A549 (cell line): ENCODE measurements around the gene KRTAP10-2. TPM values are rescaled to one million over a fixed set of nuclear protein-coding genes. Genes with fewer than 3 reads are reported as not detected.
A peak's percentile ranks its signal among the peaks of the same experiment; 100 is the strongest.
"Not testable (repeated sequence)": the region's sequence is repeated elsewhere in the genome, so short reads cannot be mapped to it uniquely, and the experiment has no call there.

Source experiments
- ATAC-seq, 2 experiments: fragments of 200-7000 bp in 1 of 2; fragments of >200 bp in 1 of 2; cut with Nextera tagmentation in 1 of 2; cut with Tn5 transposase in 1 of 2; 3 replicates each; pipeline versions ENCODE4 v1.8.0 to v1.9.1; 2018 to 2020; ENCODE audit warnings: mild to moderate bottlenecking in 1 of 2, moderate library complexity in 1 of 2
- CTCF ChIA-PET: fragments of 300-600 bp; sonication (Branson Sonifier 250); formaldehyde crosslinking; extraction: SDS; loops from one replicate; lab custom pipeline; 2021; ENCODE audit warnings: antibody characterized with exemption, inconsistent platforms; lab: Yijun Ruan, JAX
- POLR2A ChIA-PET: fragments of 350-600 bp; formaldehyde crosslinking; extraction: SDS; loops from one replicate; lab custom pipeline; 2021; ENCODE audit warnings: antibody characterized with exemption, inconsistent platforms; lab: Yijun Ruan, JAX
- DNase-seq, 2 experiments: peaks; one replicate each; pipeline versions ENCODE4 v3.0.0 to v3.0.0-alpha.2; 2011 to 2016; ENCODE audit warnings: low read depth in 1 of 2, low spot score in 1 of 2
- FAIRE-seq: peaks from 2 replicates; lab custom pipeline; 2011; peaks lifted over from hg19 to GRCh38; lab: Jason Lieb, UNC
- H3K27ac ChIP-seq, 2 experiments: fragments of >200 bp; sonication (Bioruptor Twin); formaldehyde crosslinking; 3 replicates each; pipeline ENCODE4 v1.5.1; 2016 to 2017
- H3K4me1 ChIP-seq: fragments of >200 bp; sonication (Bioruptor Twin); formaldehyde crosslinking; 3 replicates; pipeline ENCODE4 v1.6.1; 2016
- H3K4me2 ChIP-seq: fragments of >200 bp; sonication (Bioruptor Twin); formaldehyde crosslinking; 3 replicates; pipeline ENCODE4 v1.6.1; 2016
- H3K4me3 ChIP-seq: fragments of >200 bp; sonication (Bioruptor Twin); formaldehyde crosslinking; 3 replicates; pipeline ENCODE4 v1.5.1; 2016
- H3K9me3 ChIP-seq: fragments of >200 bp; sonication (Bioruptor Twin); formaldehyde crosslinking; 3 replicates; pipeline ENCODE4 v1.6.1; 2016
- BCL3 ChIP-seq: fragments of >200 bp; sonication (Bioruptor Twin); formaldehyde crosslinking; IDR thresholded peaks from 3 replicates; pipeline ENCODE4 v1.6.1; 2016
- BHLHE40 ChIP-seq: IDR thresholded peaks from 2 replicates; pipeline ENCODE4 v1.6.1; 2012; ENCODE audit warnings: low read depth, low read length, inconsistent platforms
- CBX8 ChIP-seq: fragments of 200-600 bp; sonication (generic); IDR thresholded peaks from 2 replicates; pipeline ENCODE4 v1.6.1; 2016
- FOSB ChIP-seq: fragments of 250-450 bp; sonication (Bioruptor Pico); IDR thresholded peaks from 2 replicates; pipeline ENCODE4 v1.5.0; 2020; ENCODE audit warnings: mild to moderate bottlenecking, moderate library complexity
- FOSL2 ChIP-seq, 2 experiments: fragments of 450-650 bp in 1 of 2; fragments of >200 bp in 1 of 2; sonication (Bioruptor Twin) in 1 of 2; formaldehyde crosslinking; IDR thresholded peaks; 2 replicates each; pipeline versions ENCODE4 v1.5.0 to v1.6.1; 2016 to 2020; ENCODE audit warnings: mild to moderate bottlenecking in 1 of 2, moderate library complexity in 1 of 2
- GATA3 ChIP-seq: IDR thresholded peaks from 2 replicates; pipeline ENCODE4 v1.6.1; 2012; ENCODE audit warnings: borderline replicate concordance
- HDAC2 ChIP-seq: fragments of 200-600 bp; sonication (generic); IDR thresholded peaks from 2 replicates; pipeline ENCODE4 v1.6.1; 2016
- HOXB5 ChIP-seq: fragments of 250-450 bp; sonication (Bioruptor Pico); IDR thresholded peaks from 2 replicates; pipeline ENCODE4 v1.5.0; 2020; ENCODE audit warnings: mild to moderate bottlenecking, moderate library complexity
- NR3C1 ChIP-seq: fragments of >200 bp; sonication (Bioruptor Twin); formaldehyde crosslinking; IDR thresholded peaks from 3 replicates; pipeline ENCODE4 v1.6.1; 2017
- POLR2A ChIP-seq: IDR thresholded peaks from 2 replicates; pipeline ENCODE4 v1.6.1; 2012; ENCODE audit warnings: mild to moderate bottlenecking, low read length
- RAD21 ChIP-seq, 2 experiments: fragments of >200 bp in 1 of 2; sonication (Bioruptor Twin) in 1 of 2; formaldehyde crosslinking in 1 of 2; IDR thresholded peaks in 1 of 2; conservative IDR thresholded peaks in 1 of 2; 2 replicates in 1 of 2; 3 replicates in 1 of 2; pipeline ENCODE4 v1.6.1; 2012 to 2018; ENCODE audit warnings: inconsistent platforms in 1 of 2
- RARB ChIP-seq: fragments of 250-450 bp; sonication (Bioruptor Pico); IDR thresholded peaks from 2 replicates; pipeline ENCODE4 v1.8.0; 2021; ENCODE audit warnings: mild to moderate bottlenecking, moderate library complexity
- RFX5 ChIP-seq: fragments of 450-650 bp; IDR thresholded peaks from 2 replicates; pipeline ENCODE4 v1.7.1; 2014; ENCODE audit warnings: antibody characterized with exemption, mild to moderate bottlenecking, moderate library complexity
- RNF2 ChIP-seq: fragments of 200-600 bp; sonication (generic); IDR thresholded peaks from 2 replicates; pipeline ENCODE4 v1.6.1; 2016; ENCODE audit warnings: low read depth, mild to moderate bottlenecking, antibody characterized with exemption, moderate library complexity, borderline replicate concordance
- SMC3 ChIP-seq: fragments of >200 bp; sonication (Bioruptor Twin); formaldehyde crosslinking; IDR thresholded peaks from 3 replicates; pipeline ENCODE4 v1.6.1; 2018; ENCODE audit warnings: inconsistent platforms
- TFCP2L1 ChIP-seq: fragments of 250-450 bp; sonication (Bioruptor Pico); IDR thresholded peaks from 2 replicates; pipeline ENCODE4 v1.5.0; 2021; ENCODE audit warnings: mild to moderate bottlenecking
- ZSCAN20 ChIP-seq: fragments of 250-450 bp; sonication (Bioruptor Pico); IDR thresholded peaks from 2 replicates; pipeline ENCODE4 v1.8.0; 2022; ENCODE audit warnings: mild to moderate bottlenecking, moderate library complexity
- WGBS: methylation state at CpG from one replicate; pipeline ENCODE4 v1.1.6; 2017; ENCODE audit errors: missing lambda C conversion rate; 5-methylcytosine and 5-hydroxymethylcytosine counted together
- polyA plus RNA-seq, 4 experiments: library from polyadenylated mRNA; depleted of rRNA in 3 of 4; stranded (reverse); fragments of >200 nt; fragmentation: RNase III in 1 of 4; extraction: RNeasy Plus Mini Kit Qiagen cat#74134 plus additional on column Dnase treatment in 1 of 4; gene quantifications; 2 replicates in 3 of 4; 3 replicates in 1 of 4; pipeline ENCODE4 v1.2.3, GENCODE V29; 2011 to 2017
- TF ChIP-seq, protein P1 (sequence below): IDR thresholded peaks from 2 replicates; pipeline ENCODE4 v1.6.1; 2012

KRTAP10-2 gene
- polyA plus RNA-seq, 2 of the 4 experiments (the other 2 are of a cell fraction), result not detected

DNA sequence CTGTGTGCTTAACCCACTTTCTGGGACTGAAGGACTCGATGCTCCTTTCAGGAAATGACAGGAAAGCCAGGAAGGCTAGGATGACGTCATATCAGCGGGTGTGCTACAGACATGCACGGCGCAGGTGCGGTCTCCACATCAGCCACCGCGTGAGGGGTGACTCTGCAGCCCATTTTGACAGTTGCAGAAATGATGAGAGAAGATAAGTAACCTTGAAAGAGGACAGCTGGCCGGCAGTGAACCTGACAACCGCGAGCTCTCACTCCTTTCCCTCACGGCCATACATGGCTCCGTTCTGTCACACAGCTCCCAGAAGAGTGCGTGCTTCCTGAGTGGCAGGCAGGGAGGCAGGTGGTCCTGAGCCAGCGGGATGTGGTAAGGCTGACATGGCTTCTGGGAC, 30.8 kb upstream of the KRTAP10-2 start:
- H3K4me2 ChIP-seq, result no peak overlapping the region
- POLR2A ChIA-PET, result no interaction called here
- TF ChIP-seq ZSCAN20 (CRISPR knock-in tag) (no peak), BHLHE40 (no peak), BCL3 (no peak), CBX8 (no peak), RNF2 (no peak), NR3C1 (no peak), RAD21 (conservative IDR thresholded peaks at IDR 0.05 in 1 of 2, IDR thresholded peaks at IDR 0.05 in 1 of 2) (no peak), SMC3 (no peak), RARB (CRISPR knock-in tag) (no peak), FOSL2 (IDR thresholded peaks at IDR 0.05) (no peak), FOSL2 (CRISPR knock-in tag; IDR thresholded peaks at IDR 0.05) (no peak), TFCP2L1 (CRISPR knock-in tag) (no peak), FOSB (no peak), HDAC2 (no peak), POLR2A (no peak)
- TF ChIP-seq, protein P1, sequence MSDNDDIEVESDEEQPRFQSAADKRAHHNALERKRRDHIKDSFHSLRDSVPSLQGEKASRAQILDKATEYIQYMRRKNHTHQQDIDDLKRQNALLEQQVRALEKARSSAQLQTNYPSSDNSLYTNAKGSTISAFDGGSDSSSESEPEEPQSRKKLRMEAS, result no peak
- TF ChIP-seq, all 56 proteins: peak for 0
- ATAC-seq (no peak), DNase-seq (no peak), FAIRE-seq (no peak)
- 65% methylated on average over 15 of the region's 15 CpGs for WGBS
- Histone ChIP-seq H3K4me1 (no peaks in the 10 kb centered on the region), H3K27ac (no peak overlapping the region), H3K9me3 (peaks cover 15% of the 10 kb centered on the region), H3K4me3 (no peak overlapping the region)
- CTCF ChIA-PET, result no interaction called here

DNA sequence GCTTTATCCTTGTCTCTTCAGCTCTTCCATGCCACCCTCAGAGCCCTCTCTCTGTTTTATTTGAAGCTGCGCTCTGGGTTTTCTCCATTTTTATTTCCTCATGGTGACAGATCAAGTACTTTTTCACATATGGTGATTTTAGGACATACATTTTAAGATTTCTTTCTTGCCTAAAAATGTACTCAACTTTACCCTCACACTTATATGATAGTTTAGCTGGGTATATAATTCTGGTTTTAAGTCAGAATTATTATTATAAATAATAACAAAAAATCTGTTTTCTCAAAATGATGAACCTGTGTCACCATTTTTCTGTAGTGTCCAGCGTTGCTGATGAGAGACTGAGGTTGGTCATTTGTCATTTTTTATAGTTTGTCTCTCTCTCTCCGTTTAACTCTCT, 29.9 kb upstream of the KRTAP10-2 start:
- 50% methylated on average over 3 of the region's 3 CpGs for WGBS
- POLR2A ChIA-PET, result no interaction called here
- CTCF ChIA-PET, result interaction anchor here (1.1 to 2.1 kb wide), 3 partner anchors 11 to 212 kb away, joined by 3 to 6 read pairs (median 4); partner anchors contain the start of gene KRTAP10-6
- TF ChIP-seq POLR2A, result no peak
- TF ChIP-seq, all 56 proteins: peak for 0
- Histone ChIP-seq H3K4me3 (no peak overlapping the region), H3K27ac (no peak overlapping the region), H3K4me1 (no peaks in the 10 kb centered on the region), H3K4me2 (no peak overlapping the region), H3K9me3 (peaks cover 20% of the 10 kb centered on the region)
- ATAC-seq, result no peak
- FAIRE-seq, result no peak
- DNase-seq, result no peak

GRCh38 chr21:44580231-44580821, 29.0 kb upstream of the KRTAP10-2 start, which contains the start of gene KRTAP10-5:
KRTAP10-5 (minus strand) TSS chr21:44580604; CDS start chr21:44580578, 26 bp downstream.
- H3K4me3 ChIP-seq, POLR2A ChIA-PET, H3K4me1 ChIP-seq, FAIRE-seq, H3K27ac ChIP-seq: not testable (repeated sequence)
- Histone ChIP-seq H3K4me2 (0 out of 3 replicates have a peak within 1 kb of the TSS, but pooled peaks have one; percentile 25), H3K9me3 (peaks cover 20% of the 10 kb centered on the region)
- peak in 1 of 2 experiments; percentile 42 for DNase-seq
- WGBS, result 15% methylated on average over 7 of the region's 19 CpGs
- CTCF ChIA-PET, result interaction anchor here (1.1 to 2.1 kb wide), 5 partner anchors 10 to 213 kb away, joined by 3 to 6 read pairs (median 4); partner anchors contain the start of gene KRTAP10-6
- ATAC-seq, result peak; percentile 54 to 66; a peak in 4 of 6 replicates

GRCh38 chr21:44579833-44580144, 28.5 kb upstream of the KRTAP10-2 start:
- no peak overlapping the region for H3K4me3 ChIP-seq
- 22% methylated on average over 2 of the region's 7 CpGs for WGBS
- H3K27ac ChIP-seq, result no peak overlapping the region
- no peak for FAIRE-seq
- H3K4me1 ChIP-seq, result no peaks in the 10 kb centered on the region
- CTCF ChIA-PET, result interaction anchor here (1.2 to 2.1 kb wide), 4 partner anchors 9 to 163 kb away, joined by 3 to 6 read pairs (median 4); no protein-coding TSS in a partner anchor
- peaks cover 20% of the 10 kb centered on the region for H3K9me3 ChIP-seq
- TF ChIP-seq RFX5, result no peak
- TF ChIP-seq GATA3, result no peak
- no peak for TF ChIP-seq HOXB5 (CRISPR knock-in tag)
- POLR2A ChIA-PET, result no interaction called here
- no peak for DNase-seq
- no peak overlapping the region for H3K4me2 ChIP-seq
- no peak for ATAC-seq
